GM18867 (cell line): ENCODE measurements around the gene LDAH.

ENCODE experiments used
- ATAC-seq: cut with Tn5 transposase; IDR thresholded peaks from one replicate; pipeline ENCODE4 v1.9.1; 2021; ENCODE audit warnings: mild to moderate bottlenecking, moderate library complexity; ENCODE audit not compliant: unreplicated experiment

Gene LDAH

GRCh38 chr2:20656561-20656960 lies 166.3 kb downstream of the LDAH start:
- no peak for ATAC-seq

DNA sequence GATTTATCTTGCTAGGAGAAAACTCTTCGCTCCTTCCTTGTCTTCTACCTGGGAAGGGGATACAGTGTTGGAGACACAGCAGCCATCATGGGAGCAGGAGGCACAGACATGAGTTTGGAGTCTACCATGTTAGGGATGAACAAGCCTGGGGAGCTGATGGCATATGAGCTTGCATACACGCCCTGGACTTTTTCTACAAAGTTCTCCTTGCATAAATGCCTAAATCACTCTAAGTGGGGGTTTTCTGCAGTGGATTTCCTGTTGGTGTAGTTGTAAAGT lies 168.4 kb downstream of the LDAH start:
- ATAC-seq: no peak

DNA sequence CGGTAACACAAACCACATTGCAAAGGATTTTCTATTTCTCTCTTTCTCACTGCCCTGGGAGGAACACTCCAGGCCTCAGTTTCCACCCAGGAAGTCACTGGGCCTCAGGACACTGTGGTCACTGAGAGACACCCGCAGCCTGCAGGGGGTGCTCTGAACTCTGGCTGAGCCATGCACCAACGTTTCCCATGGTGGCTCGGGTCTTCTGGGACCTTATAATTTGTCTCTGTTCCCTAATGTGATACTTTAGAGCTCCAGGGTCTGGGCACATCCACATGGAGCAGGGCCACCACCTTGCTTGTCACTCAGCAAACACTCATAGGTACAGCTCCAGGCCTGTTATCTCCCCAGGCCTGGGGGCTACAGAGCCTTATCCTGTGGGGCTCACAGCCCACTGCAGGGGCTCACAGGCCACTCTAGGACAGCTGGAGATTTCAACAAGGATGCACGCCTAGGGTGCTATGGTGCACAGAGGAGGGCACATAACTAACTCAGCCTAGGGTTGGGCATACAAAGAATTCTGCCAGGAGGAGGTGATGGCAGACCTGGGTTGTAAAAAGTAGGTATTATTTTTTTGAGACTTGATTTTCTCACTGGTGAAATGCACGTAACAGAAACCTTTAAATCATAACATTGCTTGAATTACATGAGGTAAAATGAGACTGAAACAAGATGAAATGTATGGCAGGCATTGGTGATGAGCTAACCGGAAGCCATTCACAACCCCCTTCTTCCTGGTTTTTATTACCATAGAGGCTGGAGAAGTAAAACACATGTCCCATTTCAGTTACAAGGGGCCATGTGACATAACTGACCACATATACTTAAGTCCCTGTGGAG lies 169.0 kb downstream of the LDAH start:
- no peak for ATAC-seq

GRCh38 chr2:20652673-20653575 lies 170.0 kb downstream of the LDAH start:
- ATAC-seq: no peak

GRCh38 chr2:20652141-20652540 lies 170.8 kb downstream of the LDAH start:
- ATAC-seq: no peak

DNA sequence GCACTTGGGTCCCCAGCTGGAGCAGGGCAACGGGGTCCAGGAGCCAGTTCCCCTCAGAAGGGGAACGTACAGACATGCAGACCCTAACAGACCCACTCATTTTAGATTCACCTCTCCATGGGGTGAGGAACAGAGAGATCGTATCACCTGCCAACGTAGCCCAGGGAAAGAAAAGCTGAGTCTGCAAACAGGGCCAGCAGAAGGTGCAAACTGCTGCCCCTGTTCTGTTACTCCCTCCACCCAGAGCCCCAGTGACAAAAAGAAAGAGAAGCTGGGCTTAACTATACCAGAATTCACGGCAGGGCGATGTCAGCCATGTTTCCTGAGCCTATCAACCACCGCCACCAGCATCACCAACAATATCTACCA lies 171.2 kb downstream of the LDAH start:
- no peak for ATAC-seq

- ATAC-seq: peak; percentile 95
Observed at GRCh38 chr2:20650877-20651730, 171.8 kb downstream of the LDAH start, which contains the start of gene HS1BP3. TSS of gene HS1BP3 (minus strand) at chr2:20651098. CDS start at chr2:20651063, 35 bp downstream.

- peak; percentile 18 for ATAC-seq
Observed at GRCh38 chr2:20650393-20650876, 172.5 kb downstream of the LDAH start.

DNA sequence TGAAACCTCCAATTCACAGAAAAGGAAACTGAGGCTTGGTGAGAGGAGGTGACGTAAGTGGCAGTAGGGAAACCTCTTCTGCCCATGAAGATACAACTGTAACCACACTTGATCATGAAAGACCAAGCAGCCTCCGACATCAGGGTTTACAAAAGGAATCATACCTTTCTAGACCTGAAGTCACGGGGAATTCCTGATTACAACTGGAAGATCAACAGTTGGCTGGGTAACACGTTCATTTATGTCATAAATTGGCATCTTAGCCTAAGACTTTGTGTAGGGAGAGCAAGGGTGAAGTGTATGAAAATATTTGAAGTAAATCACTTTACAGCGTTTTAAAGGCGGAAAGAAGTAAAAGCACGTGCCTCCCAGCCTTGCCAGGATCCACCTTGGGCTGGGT lies 172.9 kb downstream of the LDAH start:
- ATAC-seq: no peak

DNA sequence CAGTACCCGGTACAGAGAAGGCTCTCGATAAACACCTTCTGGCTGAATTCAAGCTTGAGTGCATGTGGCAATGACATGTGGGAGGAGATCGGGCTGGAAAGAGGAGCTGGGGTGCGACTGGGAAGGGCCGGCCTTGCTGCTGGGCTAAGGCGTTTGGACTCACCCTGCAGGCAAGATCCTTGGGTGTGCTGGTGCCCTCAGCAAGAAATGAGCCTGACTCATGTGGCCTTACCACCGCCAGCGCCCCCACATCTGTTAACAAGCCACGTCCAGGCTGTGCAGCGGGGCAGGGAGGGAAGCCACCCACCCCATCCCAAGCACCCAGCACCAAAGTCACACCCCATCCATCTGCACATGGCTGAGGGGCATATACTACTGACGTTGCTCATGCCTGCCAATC lies 173.3 kb downstream of the LDAH start:
- no peak for ATAC-seq

DNA sequence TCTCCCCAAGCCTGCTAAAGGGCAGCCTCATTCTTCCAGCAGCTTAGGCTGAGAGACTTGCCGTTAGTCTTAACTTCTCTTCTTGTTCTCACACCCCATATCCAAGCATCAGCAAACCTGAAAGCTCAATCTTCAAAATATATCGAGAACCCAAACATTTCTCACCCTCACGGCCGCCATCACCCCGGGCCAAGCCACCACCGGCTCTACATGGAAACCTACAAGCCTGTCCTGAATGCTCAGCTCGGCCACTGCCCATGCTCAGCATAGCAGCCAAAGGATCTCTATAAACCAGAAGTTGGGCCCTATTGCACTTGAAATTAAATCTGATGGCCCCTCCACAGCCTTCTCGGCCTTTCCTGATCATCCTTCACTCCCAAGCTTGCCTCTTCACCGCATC lies 174.1 kb downstream of the LDAH start:
- no peak for ATAC-seq

GRCh38 chr2:20648206-20648605 lies 174.7 kb downstream of the LDAH start:
- no peak for ATAC-seq

GRCh38 chr2:20647738-20648137 lies 175.2 kb downstream of the LDAH start:
- ATAC-seq: no peak

DNA sequence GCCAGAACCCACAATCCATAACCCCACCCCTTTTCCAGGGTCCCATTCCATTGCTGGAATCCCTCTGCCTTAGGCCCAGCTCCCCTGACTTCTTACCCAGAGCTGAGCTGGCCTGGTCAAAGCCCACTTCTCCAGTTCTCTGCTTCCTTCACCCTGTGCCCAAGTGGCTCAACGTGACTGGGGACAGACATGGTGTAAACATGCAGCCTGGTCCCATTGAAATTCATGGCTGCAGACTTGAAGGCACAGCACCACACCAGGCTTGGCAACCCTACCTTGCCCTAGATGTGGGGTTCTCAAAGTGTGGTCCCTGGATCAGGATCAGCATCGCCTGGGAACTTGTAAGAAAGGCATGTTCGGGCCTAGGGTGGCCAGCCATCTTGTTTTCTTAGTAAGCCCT lies 175.7 kb downstream of the LDAH start:
- ATAC-seq: no peak

DNA sequence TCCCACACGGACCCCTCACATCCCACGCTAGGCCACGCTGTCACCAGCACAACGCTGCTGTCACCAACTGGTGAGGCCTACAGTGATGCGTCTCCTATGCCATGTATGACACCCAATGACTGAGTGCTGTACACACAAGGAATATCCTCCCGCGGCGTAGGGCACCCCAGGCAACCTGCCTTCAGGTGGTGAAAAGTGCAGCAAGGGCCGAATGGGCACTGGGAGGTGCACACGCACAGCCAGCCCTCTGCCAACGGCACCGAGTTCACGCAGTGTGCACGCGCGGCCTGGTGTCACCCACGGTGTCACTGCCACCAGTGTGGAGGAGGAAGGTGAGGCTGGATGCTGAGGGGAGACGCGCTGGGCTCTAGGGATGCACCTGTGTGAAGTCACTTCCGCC lies 176.5 kb downstream of the LDAH start:
- ATAC-seq: no peak

- ATAC-seq: no peak
Observed at GRCh38 chr2:20645761-20646160, 177.1 kb downstream of the LDAH start.

GRCh38 chr2:20645301-20645701 lies 177.6 kb downstream of the LDAH start:
- no peak for ATAC-seq

GRCh38 chr2:20643826-20644225 lies 179.1 kb downstream of the LDAH start:
- no peak for ATAC-seq

DNA sequence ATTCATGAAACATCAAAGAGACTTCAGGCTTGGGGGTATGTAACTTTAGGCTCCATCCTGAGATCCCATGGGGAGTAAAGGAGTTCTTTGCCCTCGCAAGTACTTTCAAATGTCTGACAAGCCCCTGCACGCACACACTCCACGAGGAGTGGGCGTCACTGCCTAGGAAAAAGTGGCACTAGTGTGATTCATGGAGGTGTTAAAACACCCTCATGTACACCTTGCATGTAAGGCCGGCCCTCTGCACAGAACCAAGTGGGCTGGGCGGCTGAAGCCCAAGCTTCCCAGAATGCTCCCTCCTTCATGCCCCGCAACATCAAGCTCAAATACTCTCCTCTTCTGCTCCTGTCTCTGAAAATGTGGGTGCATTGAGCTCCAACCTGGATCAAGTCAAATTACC lies 179.8 kb downstream of the LDAH start:
- no peak for ATAC-seq

- ATAC-seq: peak; percentile 95
Observed at GRCh38 chr2:20642055-20642971, 180.6 kb downstream of the LDAH start.
